ENCODE measurements around the gene C13orf46.

DNA sequence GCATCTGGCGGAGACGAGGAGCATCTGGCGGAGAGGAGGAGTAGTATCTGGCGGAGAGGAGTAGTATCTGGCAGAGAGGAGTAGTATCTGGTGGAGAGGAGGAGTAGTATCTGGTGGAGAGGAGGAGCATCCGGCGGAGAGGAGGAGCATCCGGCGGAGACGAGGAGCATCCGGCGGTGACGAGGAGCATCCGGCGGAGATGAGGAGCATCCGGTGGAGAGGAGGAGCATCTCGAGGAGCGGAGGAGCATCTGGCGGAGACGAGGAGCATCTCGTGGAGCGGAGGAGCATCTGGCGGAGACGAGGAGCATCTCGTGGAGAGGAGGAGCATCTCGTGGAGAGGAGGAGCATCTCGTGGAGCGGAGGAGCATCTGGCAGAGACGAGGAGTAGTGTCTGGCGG is 18.6 kb downstream of the C13orf46 start:
- TF ChIP-seq CTCF (IDR thresholded peaks at IDR 0.05) (no peak), POLR2A (IDR thresholded peaks at IDR 0.05) (no peak)

Measured in body of pancreas (tissue), 4 donors.